ENCODE results near the gene APCDD1.

DNA sequence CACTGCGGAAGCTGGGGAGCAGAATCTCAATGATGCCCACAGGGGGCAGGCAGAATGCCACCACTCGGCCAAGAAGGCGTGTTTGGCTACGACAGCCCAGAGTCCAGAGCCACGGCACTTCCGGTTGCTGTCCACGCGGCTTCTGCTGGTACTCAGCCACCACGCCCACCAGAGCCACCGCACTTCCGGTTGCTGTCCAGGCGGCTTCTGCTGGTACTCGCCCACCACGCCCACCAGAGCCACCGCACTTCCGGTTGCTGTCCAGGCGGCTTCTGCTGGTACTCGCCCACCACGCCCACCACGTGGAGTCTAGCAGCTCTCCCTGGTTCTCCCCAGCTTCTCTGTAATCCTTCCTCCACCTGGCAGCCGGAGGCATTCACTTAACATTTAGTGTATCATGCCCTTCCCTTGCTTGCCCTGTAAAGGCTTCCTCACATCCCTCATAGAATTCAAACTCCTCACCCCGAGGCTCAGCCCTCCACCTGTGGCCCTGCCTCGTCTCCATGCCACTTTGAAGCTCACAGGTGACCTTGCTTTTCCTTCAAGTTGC, 40.1 kb upstream of the APCDD1 start:
- TF ChIP-seq POLR2AphosphoS5 (IDR thresholded peaks at IDR 0.05; ENCODE audit: low read depth, low read length) (no peak), EGR1 (IDR thresholded peaks at IDR 0.05; ENCODE audit: low read depth) (no peak), SP1 (IDR thresholded peaks at IDR 0.05; ENCODE audit: low read depth) (no peak), CTCF (IDR thresholded peaks at IDR 0.05 in 2 of 3, conservative IDR thresholded peaks at IDR 0.05 in 1 of 3; ENCODE audit: borderline replicate concordance in 1 of 3, insufficient read depth in 1 of 3, low read depth in 2 of 3, low read length in 2 of 3) (no peak), RAD21 (IDR thresholded peaks at IDR 0.05; ENCODE audit: low read depth) (no peak), ELF1 (IDR thresholded peaks at IDR 0.05; ENCODE audit: borderline replicate concordance, low read depth) (no peak)
